ENCODE data around the gene THSD7A.

Gene THSD7A

DNA sequence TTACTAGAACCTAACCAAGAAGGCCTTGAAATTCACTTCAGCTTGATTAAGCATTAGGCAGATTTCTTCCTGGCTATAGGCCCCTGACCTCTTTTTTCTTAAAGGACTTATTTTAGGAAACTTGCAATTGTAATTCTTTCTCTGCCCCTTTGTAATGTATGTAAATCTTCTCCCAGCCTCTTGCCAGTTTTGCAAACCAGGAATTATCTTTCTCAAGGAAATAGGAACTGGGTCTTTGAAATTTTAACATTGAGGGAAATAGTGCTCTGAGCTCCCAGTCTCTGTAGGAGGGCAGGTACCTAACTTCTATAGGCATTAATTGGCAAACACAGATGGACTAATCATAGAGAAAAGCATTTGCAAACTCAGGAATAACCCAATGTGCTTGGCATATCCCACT is 342.7 kb downstream of the THSD7A start:
- DNase-seq: no peak

DNA sequence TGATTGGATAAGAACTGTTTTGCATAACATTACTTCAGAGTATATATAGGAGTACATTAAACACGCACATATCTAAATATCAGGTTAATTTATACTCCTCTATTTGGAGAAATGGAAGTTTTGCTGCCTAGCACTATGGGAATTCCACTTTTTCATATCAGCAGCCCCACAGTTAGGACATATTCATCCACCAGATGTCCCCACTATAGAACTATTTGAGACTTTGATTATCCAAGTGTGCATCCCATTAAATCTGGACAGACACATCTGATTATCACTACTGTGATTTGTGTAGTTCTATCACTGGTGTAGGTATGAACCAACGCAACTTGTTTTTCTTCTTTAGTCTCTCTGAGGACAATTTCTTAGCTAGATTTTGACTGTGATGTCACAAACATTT is 345.7 kb downstream of the THSD7A start:
- no peak for DNase-seq

DNA sequence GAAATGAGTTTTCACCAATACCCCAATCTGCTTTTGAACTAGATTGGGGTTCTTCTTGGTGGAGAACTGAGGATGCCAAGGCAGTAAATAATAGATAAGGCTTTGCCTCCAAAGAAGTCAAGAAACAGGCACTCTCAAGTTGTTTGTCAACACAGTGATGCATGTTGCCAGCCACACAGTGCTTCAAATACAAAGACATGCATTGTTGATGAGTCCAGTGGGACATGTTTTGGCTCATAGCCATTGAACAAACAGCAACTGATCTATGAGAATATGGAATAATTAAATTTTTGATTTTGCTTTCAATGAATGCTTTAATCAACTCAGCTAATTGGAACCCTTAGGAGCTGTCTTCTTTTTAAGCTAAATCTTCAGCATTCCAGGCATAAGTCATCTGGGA is 346.4 kb downstream of the THSD7A start:
- DNase-seq: peak; percentile 26

DNA sequence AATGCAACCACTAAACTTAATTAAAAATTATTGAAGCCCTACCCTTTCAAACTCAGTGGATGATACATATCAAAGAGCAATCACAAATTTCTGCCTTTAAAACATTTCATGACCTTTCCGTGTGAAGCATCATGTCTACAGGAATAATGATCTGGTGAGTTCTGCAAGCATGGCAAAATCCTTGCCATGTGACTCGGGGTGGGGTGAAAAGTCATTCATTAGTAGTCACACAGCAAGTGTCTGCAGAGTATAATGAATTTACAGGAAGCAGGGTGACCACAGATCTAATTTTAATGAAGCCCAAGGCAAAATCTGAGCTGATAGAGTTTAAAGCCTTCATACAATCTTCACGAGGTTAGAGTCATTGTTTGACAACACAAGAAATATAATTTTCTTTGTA is 351.9 kb downstream of the THSD7A start:
- no peak for DNase-seq

DNA sequence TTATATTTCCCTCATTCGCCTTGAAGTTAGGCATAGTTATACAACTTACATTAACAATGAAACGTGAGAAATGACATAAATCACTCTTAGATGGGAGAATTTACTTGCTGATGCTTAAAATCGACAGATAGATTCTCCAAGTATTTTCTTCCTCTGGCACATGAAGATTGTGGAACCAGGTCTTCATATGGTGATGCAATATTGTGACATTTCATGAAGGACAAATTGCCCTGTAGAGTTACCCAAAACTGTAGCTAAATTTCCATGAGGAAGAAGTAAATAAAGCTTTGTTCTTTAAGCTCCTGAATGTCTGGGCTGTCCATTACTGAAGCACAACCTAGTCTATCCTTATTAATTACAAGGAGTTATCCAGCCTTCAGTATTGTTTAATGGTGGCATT is 353.1 kb downstream of the THSD7A start:
- DNase-seq: no peak

DNA sequence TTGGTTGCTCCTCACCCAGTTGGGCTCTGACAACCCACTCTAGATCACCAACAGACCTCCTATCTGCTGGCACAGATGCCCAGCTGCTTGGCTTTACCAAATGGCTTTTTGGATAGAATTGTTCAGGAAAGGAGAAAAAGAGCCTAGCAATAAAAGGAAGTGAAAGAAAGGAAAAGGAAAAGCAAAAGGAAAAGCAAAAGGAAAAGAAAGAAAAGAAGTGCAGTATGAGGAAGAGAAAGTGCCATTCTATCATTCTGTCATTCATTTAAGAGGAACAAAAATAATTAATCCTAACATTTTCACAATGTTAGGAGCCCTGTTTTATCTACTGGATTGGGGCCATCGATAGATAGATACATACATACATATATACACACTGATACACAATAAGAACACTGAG is 353.6 kb downstream of the THSD7A start:
- DNase-seq: no peak

GRCh38 chr7:11474902-11475585 is 357.0 kb downstream of the THSD7A start:
- no peak for DNase-seq

- DNase-seq: no peak
These were observed 358.1 kb downstream of the THSD7A start for GRCh38 chr7:11473807-11474424.

DNA sequence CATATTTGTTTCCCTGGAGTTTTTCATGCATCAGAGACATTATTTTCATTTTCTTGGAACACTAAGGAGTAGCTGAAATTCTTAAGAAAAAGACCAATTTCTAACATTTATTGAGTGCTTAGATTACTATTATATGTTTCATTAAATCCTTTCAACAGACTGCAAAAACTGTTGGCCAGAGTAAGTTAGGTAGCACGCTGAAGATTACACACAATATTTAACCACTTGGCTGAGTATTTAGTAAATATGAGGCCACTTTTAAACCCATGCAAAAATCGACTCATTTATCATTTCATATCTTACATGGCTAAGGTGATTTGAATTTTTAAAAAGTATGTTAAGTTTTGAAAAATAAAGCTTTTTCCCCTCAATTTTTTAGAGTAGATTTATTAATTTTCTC is 358.8 kb downstream of the THSD7A start:
- DNase-seq: no peak

GRCh38 chr7:11472646-11473045 is 359.4 kb downstream of the THSD7A start:
- no peak for DNase-seq

DNA sequence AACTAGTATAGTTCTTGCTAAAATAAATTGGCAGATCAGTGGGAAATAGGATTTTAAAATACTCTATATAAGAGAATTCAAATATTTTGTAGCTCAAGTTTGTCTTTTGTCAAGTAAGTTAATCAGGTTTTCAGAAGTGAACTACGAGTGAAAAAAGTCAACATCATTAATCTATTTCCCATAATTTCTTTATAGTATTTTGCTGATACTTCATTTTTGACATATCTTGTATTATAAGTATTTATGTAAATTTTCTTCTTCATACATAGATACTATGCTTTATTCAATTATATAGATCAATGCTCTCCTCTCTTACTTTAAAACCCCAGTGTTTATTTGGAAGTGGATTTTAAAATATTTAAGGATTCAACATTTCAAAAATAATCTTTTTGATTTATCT is 360.7 kb downstream of the THSD7A start:
- DNase-seq: no peak

GRCh38 chr7:11469028-11469745 is 362.8 kb downstream of the THSD7A start:
- DNase-seq: no peak

GRCh38 chr7:11466517-11467105 is 365.4 kb downstream of the THSD7A start:
- no peak for DNase-seq

DNA sequence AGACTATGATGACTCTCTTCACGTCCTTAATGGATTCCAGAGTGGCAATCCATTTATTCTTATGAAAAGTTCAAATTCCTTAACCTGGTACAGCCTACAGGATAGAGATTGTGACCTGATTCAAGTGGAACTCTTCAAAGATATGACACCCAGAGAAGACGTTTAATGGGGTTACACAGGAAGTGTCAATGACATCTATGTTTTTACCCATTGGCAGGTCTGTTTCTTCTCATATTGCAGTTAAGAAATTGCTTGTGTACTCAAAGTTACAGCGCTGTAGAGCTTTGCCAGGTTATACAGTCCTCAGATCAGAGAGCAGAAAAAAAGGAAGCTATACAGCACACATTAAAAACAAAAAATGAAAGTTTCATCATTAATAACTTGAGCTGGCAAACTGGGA is 367.4 kb downstream of the THSD7A start:
- no peak for DNase-seq

GRCh38 chr7:11461946-11462345 is 370.1 kb downstream of the THSD7A start:
- no peak for DNase-seq

GRCh38 chr7:11458736-11459483 is 373.1 kb downstream of the THSD7A start:
- no peak for DNase-seq

GRCh38 chr7:11457419-11457818 is 374.6 kb downstream of the THSD7A start:
- no peak for DNase-seq

GRCh38 chr7:11456574-11456973 is 375.4 kb downstream of the THSD7A start:
- DNase-seq: no peak

- DNase-seq: no peak
These were observed 379.5 kb downstream of the THSD7A start for GRCh38 chr7:11452476-11452875.

GRCh38 chr7:11450281-11450680 is 381.7 kb downstream of the THSD7A start:
- no peak for DNase-seq

DNA sequence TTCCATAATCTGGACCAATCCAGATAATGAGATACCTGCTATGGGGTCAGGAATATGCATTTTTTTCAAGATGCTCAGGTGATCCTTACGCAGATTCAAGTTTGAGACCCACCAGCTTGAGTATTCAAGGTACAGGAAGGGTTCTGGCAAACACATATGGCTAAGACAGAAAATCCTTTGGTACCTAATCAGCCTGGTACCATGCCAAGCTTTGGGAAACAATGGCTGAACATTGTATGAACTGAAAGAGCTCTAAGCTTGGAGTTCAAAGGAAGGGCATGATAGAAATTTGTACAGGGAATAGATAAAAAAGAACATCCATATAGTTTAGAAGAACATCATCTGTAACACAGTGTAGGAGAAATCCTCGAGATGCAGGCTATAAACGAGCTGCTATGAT is 382.7 kb downstream of the THSD7A start:
- DNase-seq: no peak

DNA sequence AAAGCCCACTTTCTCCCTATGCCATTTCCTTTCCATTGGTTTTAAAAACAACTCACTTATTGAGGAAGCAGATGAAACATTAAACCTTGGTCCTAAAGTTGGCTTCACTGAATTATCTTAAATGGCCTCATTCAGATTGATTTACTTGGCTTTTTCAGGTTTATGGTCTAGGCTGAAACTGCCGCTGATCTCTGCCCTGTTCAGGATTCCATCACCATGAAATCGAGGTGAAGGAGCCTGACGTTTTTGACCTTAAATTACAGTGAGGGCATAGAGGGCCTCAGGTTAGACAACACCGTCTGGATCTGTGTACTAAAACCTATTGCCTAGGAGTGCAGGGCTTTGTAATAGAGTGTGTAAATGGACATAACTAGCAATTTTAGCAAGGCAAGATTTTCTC is 383.7 kb downstream of the THSD7A start:
- no peak for DNase-seq

DNA sequence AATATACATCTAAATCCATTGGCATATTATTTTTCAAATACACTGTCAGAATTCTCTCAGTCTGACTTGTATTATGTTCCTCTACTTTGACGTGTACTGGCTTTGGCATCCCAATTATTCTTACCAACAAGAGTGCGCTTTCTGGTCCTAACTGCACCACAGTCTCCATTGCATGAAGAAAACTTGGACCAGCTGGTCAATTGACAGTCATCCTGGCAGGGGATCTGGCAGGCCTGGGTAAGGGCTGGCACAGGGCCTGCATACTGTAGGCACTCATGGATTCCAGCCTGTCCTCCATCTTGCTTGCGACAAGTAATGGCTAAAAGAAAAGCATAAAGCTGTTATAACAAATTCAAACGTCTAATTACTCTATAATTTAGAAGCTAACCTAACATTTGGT is 384.9 kb downstream of the THSD7A start:
- DNase-seq: no peak
